Measurements from ENCODE around the gene RIPOR2. TPM values are rescaled to one million over a fixed set of nuclear protein-coding genes. Genes with fewer than 3 reads are reported as not detected.
"Not testable (repeated sequence)": the region's sequence is repeated elsewhere in the genome, so short reads cannot be mapped to it uniquely, and the experiment has no call there.

Gene RIPOR2
- total RNA-seq, 1 donor: 5.2 TPM

DNA sequence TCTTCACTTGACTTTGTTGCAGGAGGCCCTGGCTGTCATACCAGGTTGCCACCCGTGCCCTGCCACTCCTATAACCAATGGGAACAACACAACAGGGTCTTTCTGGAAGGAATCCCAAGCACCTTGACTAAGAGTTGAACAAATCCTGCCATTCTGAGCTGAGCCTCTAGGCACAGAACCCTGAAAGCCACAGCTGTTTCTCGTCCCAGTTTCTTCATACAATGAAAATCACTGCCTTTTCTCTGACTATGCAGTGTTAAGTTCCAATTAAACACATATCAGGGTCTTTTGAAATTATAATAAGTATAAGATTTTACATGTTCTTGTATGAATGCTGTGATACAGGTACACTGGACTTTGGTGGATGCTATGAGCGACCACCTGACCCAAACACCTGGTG is 54.4 kb downstream of the RIPOR2 start:
- TF ChIP-seq, protein P1, sequence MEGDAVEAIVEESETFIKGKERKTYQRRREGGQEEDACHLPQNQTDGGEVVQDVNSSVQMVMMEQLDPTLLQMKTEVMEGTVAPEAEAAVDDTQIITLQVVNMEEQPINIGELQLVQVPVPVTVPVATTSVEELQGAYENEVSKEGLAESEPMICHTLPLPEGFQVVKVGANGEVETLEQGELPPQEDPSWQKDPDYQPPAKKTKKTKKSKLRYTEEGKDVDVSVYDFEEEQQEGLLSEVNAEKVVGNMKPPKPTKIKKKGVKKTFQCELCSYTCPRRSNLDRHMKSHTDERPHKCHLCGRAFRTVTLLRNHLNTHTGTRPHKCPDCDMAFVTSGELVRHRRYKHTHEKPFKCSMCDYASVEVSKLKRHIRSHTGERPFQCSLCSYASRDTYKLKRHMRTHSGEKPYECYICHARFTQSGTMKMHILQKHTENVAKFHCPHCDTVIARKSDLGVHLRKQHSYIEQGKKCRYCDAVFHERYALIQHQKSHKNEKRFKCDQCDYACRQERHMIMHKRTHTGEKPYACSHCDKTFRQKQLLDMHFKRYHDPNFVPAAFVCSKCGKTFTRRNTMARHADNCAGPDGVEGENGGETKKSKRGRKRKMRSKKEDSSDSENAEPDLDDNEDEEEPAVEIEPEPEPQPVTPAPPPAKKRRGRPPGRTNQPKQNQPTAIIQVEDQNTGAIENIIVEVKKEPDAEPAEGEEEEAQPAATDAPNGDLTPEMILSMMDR (IDR thresholded peaks at IDR 0.05; ENCODE audit: insufficient read depth, low read depth, low read length): no peak
- DNase-seq (ENCODE audit: low read depth): no peak
- no peak overlapping the region for H3K4me3 ChIP-seq (ENCODE audit: low read depth, low read length)

DNA sequence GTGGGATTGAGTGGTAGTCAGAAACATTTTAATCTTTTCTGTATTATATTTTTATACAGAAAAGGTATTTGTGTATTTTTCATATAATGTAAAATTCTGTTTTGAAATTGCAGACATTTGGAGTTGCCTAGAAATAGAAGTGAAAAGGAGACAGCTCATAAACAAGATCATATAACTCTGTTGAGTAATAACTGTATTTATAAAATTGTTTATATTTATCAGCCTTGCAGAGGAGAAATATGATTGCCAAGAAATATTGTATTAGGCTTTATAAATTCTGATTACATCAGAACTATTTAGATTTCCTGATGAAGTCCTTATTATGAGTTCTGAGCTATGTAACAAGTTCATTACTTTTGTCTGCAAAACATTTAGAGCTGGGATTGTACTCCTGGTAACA is 55.3 kb downstream of the RIPOR2 start:
- TF ChIP-seq, protein P1 (IDR thresholded peaks at IDR 0.05; ENCODE audit: insufficient read depth, low read depth, low read length): no peak
- DNase-seq (ENCODE audit: low read depth): no peak
- no peak overlapping the region for H3K4me3 ChIP-seq (ENCODE audit: low read depth, low read length)

GRCh38 chr6:24879351-24879750 is 56.4 kb downstream of the RIPOR2 start:
- H3K4me3 ChIP-seq (ENCODE audit: low read depth, low read length): no peak overlapping the region
- DNase-seq (ENCODE audit: low read depth): peak; percentile 66
- TF ChIP-seq, protein P1 (IDR thresholded peaks at IDR 0.05; ENCODE audit: insufficient read depth, low read depth, low read length): no peak

GRCh38 chr6:24877747-24878146 is 58.0 kb downstream of the RIPOR2 start:
- H3K4me3 ChIP-seq (ENCODE audit: low read depth, low read length); DNase-seq (ENCODE audit: low read depth): not testable (repeated sequence)

DNA sequence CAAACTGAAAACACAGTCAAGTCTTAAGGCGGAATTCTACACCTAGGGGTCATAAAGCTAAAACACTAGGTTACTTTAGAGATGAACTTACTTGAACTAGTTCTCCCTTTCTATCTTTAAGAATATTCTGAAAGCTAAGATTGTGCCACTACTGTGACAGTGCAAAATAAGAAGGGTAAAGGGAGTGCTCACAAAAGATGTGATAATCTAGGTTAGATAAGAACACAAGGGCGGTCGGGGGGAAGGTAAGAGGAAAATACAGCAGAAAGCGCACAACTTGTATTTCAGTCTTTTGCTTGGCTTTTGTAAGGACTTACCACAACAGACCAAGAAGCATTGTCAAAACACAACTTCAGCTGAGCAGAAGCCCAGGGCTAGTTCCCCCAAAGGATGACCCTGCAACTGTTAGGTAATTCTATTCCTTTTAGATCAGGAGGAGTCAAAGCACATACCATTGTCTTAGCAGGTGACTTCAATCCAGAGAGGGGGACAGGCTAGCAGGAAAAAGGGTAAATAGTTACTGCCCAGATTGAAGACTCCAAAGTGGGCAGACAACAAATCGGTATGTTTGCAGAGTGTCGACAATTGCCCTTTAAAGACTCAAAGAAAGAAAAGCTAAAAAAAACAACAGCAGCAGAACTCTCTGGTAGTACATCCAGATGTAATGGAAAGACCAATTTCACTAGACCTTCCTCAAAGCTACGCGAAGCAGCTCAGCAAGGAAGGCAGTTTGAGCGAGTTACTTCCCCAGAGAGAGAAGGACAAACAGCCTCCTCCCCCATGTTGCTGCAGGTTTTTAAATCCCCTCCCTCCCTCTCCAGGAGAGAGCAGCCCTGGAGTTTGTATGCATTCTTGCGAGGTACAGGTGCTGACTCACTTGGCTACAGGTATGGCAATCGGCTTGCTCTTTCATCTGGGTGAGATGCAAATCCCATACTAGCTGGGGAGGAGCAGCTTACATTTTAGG is 59.0 kb downstream of the RIPOR2 start:
- TF ChIP-seq, protein P1 (IDR thresholded peaks at IDR 0.05; ENCODE audit: insufficient read depth, low read depth, low read length): no peak
- H3K4me3 ChIP-seq (ENCODE audit: low read depth, low read length): no peak overlapping the region
- no peak for DNase-seq (ENCODE audit: low read depth)

DNA sequence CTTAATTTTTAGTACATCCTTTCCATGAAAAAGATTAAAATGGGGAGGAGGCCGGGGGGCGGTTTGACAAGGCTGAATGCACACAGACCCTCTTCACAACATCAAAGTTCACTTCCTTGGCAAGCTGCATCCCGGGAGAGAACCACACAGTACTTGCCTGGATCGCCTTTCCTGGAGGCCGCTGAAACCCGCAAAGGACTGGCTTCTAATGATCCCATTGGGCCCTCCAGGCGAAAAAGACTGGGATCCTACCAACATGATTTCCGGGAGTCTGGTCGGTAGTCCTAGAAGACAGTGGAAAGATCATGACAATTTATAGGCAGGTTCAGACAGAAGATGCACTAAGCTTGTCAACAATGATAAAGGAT is 60.2 kb downstream of the RIPOR2 start:
- no peak for DNase-seq (ENCODE audit: low read depth)
- H3K4me3 ChIP-seq (ENCODE audit: low read depth, low read length): no peak overlapping the region
- TF ChIP-seq, protein P1 (IDR thresholded peaks at IDR 0.05; ENCODE audit: insufficient read depth, low read depth, low read length): no peak

DNA sequence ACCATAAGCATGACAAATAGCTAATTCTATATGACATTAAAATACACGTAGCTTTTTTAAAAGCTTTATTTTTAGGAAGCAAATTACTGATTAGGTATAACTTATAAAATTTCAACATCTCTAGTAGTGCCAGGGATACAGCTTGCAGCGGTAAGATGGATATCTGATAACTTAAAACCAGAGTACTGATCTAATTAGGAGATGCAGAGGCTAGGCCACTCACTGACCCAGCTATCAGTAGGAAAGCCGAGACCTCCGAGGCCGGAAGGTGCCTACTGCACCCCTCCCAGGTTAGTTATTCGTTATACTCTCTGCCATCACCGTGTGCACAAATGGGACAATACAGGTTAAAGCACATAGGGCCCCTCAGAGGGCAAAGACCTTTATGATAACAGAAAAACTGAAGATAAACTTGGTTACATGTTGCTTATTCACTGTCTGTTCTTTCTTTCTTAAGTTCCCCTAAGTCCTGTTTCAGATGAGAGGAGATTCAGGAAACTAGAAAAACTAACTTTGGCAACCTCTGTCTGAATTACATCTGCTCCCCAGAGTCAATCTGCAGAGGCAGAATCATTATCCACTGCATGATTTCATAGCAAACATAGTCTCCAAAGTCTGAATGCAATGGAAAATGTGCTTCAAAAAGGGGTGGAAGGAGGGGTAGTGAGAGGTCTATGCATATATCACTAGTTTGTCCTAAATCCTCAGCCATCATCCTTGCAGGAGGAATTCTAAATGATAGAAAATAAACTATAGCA is 60.8 kb downstream of the RIPOR2 start:
- TF ChIP-seq, protein P1 (IDR thresholded peaks at IDR 0.05; ENCODE audit: insufficient read depth, low read depth, low read length): no peak
- DNase-seq (ENCODE audit: low read depth): no peak
- H3K4me3 ChIP-seq (ENCODE audit: low read depth, low read length): no peak overlapping the region
